Subcutaneous adipose tissue (tissue), 4 donors: ENCODE results near the gene FKBP7. TPM values are rescaled to one million over a fixed set of nuclear protein-coding genes. Genes with fewer than 3 reads are reported as not detected.

Source experiments
- total RNA-seq, 4 donors: library from RNA; depleted of rRNA; stranded (reverse); fragments of >200 nt; gene quantifications; one replicate each; pipeline ENCODE4 v1.1.0, GENCODE V29; 2016
- TF ChIP-seq, protein P1 (sequence below): fragments of 450-650 bp; IDR thresholded peaks from one replicate; pipeline ENCODE4 v1.5.1; 2016; ENCODE audit warnings: low read depth, mild to moderate bottlenecking, control low read depth, antibody characterized with exemption, moderate library complexity

Gene FKBP7
- total RNA-seq, 4 donors from 2014 or later: 8.8 to 19.6 (median 13.7) TPM

DNA sequence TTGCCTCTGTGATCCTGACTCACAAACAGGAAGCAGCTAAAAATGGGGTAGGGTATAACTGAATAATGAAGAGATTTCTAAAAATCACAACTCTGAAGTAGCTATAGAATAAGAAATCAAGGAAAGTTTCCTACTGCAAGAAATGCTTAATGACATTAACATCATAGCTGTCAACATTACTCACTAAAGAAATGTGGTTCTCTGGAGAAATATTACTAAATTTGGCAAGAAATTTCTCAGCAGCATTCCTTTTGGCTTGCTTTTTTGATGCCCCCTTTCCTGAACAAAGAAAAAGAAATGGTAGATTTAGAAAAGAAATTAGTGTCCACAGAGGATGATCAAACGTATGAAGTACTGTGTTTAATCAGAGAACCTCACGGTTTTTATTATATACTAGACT is 37.0 kb downstream of the FKBP7 start:
- TF ChIP-seq, protein P1, sequence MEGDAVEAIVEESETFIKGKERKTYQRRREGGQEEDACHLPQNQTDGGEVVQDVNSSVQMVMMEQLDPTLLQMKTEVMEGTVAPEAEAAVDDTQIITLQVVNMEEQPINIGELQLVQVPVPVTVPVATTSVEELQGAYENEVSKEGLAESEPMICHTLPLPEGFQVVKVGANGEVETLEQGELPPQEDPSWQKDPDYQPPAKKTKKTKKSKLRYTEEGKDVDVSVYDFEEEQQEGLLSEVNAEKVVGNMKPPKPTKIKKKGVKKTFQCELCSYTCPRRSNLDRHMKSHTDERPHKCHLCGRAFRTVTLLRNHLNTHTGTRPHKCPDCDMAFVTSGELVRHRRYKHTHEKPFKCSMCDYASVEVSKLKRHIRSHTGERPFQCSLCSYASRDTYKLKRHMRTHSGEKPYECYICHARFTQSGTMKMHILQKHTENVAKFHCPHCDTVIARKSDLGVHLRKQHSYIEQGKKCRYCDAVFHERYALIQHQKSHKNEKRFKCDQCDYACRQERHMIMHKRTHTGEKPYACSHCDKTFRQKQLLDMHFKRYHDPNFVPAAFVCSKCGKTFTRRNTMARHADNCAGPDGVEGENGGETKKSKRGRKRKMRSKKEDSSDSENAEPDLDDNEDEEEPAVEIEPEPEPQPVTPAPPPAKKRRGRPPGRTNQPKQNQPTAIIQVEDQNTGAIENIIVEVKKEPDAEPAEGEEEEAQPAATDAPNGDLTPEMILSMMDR: no peak

DNA sequence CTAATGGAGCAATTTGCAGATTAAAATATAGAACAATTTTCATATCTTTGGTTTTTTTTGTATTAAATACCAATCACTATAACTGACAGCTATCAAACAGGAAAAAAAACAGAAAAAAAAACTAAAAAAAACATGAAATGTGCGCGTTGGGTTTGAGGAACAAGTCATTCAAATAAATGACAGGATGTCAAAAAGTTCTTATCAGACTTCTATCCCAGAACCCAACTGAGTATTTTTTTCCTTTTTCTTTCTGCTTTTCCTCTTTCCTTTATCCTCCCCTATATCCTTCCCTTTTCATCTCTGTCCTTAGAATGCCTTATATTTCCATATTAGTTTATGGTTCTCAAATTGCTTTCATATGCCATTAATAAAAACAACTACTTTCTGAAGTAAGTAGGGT is 41.7 kb downstream of the FKBP7 start:
- TF ChIP-seq, protein P1: no peak

DNA sequence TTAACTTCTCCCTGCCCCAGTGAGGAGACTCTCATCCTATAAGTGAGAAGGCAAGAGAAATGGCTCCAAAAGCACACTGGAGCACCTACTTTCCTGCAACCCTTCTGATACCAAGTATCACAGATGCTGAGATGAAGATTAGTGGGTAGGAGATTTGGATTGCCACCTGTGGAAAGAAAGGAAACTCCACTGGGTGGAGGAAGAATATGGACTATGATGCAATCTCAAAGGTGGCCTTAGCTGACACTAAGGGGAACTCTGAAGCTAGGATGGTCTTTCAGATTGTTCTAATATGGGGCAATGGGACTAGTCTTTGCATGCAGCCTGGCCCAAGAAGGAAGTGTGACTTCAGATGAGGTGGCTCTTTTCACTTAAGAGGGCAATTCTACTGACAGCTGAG is 49.1 kb downstream of the FKBP7 start:
- TF ChIP-seq, protein P1: no peak

DNA sequence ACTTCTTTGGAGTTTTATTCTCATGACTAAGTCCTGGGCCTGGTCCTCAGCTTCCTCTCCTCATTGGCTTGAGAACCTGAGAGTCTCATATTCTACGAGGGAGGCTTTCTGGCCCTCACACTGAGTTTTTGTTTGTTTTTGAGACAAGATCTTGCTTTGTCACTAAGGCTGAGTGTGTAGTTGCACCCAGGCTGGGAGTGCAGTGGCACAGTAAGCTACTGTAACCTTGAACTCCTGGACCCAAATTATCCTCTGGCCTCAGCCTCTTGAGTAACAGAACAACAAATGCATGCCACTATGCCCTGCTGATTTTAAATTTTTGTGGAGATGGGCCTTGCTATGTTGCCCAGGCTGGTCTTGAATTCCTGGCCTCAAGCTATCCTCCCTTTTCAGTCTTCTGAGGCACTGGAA is 50.0 kb downstream of the FKBP7 start:
- TF ChIP-seq, protein P1: no peak

DNA sequence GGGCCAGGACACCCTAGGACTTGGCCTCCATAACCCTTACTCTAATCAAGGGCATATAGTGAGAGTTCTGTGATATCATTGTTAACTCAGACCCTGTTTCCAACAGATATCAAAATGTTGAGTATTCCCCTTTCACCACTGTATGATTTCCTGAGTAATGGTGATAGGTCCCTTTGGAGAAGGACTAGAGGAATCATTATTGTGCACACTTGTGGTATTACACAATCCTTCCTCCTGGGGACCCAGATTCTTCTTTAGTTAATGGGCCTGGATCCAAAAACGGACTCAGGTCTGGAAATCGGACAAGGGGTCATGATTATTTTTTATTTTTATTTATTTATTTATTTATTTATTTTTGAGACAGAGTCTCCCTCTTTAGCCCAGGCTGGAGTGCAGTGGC is 50.9 kb downstream of the FKBP7 start:
- TF ChIP-seq, protein P1: no peak

DNA sequence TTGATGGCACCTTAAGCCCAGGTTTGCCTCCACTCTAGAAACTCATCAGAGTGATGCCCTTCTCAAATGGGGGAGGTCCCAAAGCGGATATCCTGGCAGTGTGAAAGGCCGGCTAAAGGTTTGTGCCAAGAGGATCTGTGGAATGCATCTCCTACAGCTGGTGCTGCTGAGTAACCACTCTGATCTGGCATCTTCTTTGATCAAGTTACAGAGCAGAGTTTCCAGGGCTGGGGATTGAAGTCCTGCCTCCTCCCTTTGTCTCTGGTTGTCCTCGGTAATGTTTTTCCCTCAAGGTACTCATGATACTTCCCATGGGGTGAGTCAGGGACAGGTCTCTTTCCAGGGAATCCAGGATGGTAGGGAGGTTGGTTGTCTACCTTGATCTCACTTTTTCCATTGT is 52.0 kb downstream of the FKBP7 start:
- TF ChIP-seq, protein P1: no peak

DNA sequence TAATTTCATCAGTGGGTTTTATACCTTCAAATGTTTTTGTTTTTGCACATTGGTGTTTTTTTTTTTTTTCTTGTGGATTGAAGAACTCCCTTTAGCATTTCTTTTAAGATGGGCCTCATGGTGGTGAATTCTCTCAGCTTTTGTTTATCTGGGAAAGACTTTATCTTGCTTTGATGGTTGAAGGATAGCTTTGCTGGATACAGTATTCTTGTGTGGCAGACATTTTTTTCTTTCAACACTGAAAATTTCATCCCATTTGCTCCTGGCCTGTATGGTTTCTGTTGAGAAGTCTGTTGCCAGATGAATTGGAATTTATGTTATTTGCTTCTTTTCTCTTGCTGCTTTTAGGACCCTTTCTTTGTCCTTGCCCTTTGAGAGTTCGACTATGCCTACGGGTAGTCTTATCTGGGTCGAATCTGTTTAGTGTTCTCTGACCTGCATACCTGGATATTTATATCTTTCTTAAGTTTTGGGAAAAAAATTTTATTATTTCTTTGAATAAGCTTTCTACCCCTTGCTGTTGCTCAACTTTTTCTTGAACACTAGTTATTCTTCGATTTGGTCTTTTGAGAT is 53.1 kb downstream of the FKBP7 start:
- TF ChIP-seq, protein P1: no peak
